Erythroblast (primary cell): ENCODE measurements around the gene ALPK3.

Source experiments
- DNase-seq, 2 experiments: peaks; one replicate each; lab custom pipeline; 2025; lab: John Stamatoyannopoulos, UW
- GATA1 ChIP-seq: IDR thresholded peaks from 2 replicates; pipeline ENCODE4 v1.6.1; 2011; ENCODE audit warnings: low read depth, mild to moderate bottlenecking, control low read depth, low read length, moderate library complexity
- POLR2A ChIP-seq: IDR thresholded peaks from 2 replicates; pipeline ENCODE4 v1.6.1; 2011; ENCODE audit warnings: mild to moderate bottlenecking, low read length

Gene ALPK3

DNA sequence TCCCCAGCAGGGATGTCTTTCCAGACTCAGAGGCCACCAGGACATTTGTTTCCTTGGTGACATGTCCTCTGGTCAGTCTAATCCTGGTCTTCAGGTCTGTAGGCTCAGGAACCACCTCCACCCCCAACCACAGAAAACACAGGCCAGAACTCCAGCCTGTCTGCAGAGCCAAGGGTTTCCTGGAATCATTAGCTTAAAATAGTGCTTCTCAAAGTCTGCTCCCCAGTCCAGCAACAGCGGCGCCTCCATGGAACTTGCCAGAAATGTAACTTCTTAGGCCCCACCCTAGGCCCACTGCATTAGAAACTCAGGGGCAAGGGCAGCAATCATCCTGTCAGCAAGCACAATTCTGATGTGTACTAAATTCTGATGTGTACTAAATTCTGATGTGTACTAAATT, 87.3 kb downstream of the ALPK3 start:
- DNase-seq = no peak
- TF ChIP-seq GATA1 = no peak
- no peak for TF ChIP-seq POLR2A

DNA sequence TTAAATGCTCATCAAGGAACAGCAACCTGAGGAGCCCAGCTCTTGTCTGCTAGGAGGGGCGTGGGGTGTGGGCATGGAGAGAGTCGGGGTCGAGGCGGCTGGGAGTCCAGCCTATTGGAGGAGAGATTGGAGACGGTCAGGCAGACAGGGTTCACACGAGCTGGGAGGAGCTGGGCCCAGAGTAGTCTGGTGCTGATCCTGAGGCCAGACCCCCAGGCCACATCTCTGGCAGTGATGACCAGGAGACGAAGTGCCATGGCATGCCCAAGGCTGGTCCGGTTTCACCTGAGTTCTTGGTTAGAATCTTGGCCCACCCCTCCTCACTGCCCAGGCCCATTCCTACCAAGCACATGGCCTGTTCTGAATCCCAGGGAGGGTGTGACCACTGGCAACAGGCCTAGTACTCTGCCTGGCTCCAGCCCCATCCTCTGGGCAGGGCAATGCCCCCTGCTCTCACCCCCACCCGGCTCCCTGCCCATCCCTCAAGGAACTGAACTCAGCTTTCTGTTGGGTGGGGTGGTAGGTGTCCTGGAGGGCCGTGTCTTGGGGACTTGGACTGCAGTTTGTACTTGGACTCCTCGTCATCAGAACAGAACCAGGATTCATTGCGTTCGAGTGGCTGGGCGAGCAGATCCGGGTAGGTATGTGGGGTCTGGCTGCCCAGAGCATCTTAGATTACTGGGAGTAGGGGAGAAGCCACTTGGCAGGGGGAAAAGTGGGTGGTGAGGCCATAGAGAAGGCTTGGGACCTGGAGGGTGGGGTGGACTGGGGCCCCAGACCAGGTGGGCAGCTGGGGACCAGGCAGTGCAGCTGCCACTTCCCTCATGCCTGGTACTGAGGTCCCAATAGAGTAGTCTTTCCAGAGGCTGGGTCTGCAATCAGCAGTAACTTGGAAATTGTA, 88.1 kb downstream of the ALPK3 start:
- DNase-seq = no peak
- TF ChIP-seq POLR2A (no peak), GATA1 (no peak)

DNA sequence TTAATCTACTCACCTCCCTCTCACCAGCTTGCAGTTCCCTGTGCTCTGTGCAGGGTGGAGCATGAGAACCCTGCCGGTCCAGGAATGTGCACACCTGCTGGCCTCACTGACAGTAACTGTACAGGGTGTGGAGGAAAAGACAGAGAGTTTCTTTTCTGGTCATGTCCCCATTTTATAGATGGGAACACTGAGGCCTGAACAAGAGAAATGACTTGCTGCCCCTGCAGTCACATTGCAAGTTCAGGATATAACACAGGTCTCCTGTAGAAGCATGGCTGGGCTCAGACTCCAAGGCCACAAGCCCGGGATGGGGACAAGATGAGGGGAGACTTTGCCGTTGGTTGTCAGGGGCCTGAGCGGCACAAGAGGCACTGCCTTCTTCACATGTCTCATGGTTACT, 90.6 kb downstream of the ALPK3 start:
- TF ChIP-seq GATA1 (no peak), POLR2A (no peak)

DNA sequence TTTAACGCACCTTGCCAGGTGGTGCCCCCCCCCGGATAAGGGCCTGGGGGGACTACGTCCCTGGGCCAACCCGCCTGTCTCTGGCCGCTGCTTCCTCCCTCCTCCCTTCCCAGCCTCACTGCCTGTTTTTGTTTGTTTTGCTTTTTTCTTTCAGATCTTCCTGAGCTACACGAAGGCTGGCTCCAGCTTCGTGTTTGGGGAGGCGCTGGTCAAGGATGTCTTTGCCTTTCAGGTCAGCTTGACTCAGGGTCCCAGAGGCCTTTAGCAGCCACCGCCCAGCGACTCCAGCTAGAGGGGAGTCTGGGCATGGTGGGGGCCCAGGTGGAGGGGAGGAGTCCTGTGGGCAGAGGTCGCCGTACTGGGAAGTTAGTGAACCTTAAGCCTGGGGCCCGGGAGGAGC, 91.4 kb downstream of the ALPK3 start:
- DNase-seq = no peak
- TF ChIP-seq GATA1 (no peak), POLR2A (no peak)

More for the DNA sequence above, 90.6 kb downstream of the ALPK3 start:
- DNase-seq = no peak

DNA sequence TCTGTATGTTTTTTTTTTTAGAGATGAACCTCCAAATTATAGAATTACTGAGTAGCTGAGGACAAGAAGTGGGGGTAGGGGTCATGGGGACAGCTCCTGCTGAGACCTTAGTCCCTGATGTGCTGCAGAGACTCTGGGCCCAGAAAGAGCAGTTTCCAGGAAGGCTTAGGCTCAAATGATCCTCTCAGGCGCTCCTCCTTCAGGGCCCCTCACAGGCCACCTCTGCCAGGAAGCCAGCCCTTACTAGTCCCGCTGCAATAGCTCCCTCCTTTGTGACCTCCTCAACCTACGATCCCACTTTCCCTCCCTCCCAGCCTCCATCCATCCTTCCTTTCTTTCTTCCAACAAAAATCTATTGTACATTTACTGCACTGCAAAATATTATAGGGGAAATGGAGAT, 91.9 kb downstream of the ALPK3 start:
- no peak for DNase-seq
- TF ChIP-seq GATA1 (no peak), POLR2A (no peak)

DNA sequence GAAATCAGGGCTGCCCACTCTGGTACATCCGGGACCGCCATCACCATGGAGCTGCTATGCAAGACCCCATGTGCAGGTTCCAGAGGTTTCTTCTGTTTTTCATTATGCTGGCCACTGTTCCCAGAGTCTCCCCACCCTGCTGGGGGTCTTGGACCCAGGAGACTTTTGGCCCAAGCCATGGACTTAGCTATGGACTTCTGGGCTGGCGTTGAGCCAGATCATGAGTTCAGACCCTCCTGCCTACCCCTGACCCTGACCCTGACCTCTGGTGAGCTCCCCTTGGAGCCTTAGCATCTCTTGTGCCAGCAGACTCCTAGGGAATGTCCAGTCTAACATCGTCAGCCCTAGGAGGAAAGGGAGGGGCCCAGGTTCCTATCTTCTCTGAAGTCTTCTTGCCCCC, 92.6 kb downstream of the ALPK3 start:
- no peak for DNase-seq
- TF ChIP-seq POLR2A (no peak), GATA1 (no peak)

DNA sequence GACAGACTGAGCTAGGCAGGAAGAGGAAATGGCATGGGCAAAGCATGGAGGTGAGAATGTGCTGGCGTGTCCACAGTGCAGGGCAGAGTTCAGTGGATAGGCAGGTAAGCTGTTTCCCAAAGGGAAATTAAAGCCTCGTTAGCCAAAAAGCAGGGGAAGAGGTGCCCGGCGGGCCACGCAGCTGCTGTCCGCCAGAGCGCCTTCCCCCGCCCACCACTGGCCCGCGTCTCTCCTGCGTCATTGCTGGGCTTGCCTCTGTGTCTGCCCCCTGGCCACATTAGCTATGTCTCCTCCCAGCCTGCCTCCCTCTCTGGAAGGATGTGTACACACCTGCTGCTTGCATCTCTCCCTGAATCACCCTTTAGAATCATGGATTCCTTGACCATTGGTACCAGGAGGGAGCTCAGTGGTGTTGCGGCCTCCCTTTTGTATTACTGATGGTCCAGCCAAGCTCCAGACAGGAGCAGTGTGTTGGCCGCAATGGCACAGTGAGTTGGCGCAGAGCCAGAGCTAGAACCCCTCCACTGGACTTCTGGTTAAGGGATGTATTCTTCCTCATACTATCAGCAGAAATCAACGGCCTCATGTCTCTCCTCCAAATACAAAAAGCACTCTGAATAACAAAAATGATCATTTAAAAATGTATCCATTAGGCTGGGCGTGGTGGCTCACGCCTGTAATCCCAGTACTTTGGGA, 93.9 kb downstream of the ALPK3 start:
- TF ChIP-seq GATA1 = no peak
- TF ChIP-seq POLR2A = no peak
- no peak for DNase-seq

DNA sequence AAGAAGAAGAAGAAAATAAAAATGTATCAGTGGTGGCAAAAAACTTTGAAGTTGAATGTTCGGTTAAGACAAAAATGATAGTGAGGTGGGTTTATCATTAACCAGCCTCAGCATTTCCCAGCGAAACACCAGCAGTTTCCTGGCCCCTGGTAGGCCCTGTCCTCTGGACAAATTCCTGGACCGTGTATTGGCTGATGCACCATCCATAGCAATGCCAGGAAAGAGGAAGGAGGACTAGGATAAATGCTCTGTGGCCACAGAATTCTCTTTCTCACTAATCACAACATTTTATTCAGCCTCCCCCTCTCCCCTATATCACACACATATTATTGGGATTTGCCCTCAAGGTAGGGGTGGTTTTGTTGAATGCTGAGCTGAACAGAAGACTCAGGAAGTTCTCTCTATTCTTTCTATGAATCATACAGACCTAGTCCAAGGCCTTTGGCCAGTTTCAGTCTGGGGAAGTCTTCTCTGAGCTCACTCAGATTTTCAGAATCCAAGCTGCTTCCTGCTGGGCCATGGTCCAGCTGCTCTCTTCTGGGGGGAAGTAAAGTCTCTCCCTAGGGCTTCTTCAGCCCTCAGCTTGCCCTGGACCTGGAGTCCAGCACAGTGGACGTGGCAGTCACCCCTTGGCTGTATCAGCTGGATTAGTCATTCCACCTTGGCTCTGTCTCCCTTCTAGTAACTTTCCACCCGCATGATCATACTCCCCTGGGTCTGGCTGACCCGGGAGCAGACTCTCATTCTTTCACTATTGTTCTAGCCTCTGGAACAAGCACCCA, 94.9 kb downstream of the ALPK3 start:
- no peak for TF ChIP-seq GATA1
- no peak for TF ChIP-seq POLR2A
- DNase-seq = no peak

DNA sequence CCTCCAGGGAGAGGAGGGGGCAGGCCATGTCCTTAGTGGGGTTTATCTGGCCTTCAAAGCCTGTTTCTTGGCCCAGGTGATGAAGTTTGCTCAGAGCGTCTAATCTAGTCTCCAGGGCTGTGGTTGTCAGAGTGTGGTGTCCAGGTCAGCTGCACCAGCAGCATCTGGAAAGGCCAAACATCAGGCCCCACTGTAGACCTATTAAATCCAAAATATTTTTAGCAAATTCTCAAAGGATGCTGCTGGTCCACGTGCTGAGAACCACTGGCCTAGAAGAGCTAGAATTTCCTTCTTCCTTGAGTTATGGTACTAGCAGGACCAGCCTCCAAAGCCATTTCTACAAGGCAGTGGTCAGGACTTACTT, 96.2 kb downstream of the ALPK3 start:
- no peak for DNase-seq
- TF ChIP-seq GATA1 (no peak), POLR2A (no peak)

DNA sequence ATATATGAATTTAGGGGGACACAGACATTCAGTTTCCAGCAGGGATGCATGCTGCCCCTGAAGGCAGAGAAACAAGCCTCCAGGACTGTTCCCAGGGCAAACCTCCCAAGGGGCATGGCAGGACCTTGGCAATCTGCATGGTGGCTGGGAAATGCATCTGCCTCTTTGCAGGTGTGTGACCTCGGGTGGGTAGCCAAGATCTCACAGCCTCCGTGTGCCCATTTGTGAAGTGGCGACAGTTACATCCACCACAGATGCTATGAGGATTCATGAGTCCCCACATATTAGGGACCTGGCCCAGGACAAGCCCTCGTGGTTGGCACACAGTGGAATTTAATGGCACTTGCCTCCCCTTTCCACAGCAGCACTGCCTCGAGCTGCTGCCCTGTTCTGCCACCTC, 97.2 kb downstream of the ALPK3 start:
- no peak for TF ChIP-seq POLR2A
- no peak for TF ChIP-seq GATA1
- DNase-seq = no peak

DNA sequence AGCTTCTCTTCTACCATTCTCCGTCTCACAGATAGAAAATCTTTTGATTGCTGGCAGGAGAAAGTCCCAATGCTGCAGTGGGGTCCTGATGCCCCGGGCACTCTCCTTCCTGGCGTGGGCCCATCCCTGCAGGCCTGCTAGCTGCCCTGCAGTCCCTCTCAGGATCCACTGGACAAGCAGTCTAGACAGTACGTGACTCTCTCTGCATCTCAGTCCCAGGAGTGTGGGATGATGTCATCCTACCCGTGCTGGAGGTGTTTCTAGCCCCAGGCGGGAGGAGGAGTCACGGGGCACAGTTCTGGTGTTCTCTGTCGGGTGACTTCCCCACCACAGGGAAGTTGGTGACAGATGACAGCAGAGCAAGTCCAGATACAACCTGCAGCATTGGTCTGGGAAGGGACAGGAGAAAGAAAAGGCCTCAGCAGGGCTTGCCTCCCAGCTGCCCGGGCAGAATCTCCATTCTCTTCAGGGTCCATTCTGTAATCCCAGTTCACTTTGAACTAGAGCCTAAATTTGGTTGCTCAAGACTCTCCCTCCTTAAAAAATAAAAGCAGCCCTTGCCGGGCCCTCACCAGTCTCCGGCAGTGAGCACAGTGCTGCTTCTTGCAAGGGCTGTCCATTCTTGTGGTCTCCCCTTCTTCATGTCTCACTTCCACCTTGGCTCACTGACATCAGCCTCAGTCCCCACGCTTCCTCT, 97.9 kb downstream of the ALPK3 start:
- DNase-seq = no peak
- TF ChIP-seq POLR2A (no peak), GATA1 (no peak)

DNA sequence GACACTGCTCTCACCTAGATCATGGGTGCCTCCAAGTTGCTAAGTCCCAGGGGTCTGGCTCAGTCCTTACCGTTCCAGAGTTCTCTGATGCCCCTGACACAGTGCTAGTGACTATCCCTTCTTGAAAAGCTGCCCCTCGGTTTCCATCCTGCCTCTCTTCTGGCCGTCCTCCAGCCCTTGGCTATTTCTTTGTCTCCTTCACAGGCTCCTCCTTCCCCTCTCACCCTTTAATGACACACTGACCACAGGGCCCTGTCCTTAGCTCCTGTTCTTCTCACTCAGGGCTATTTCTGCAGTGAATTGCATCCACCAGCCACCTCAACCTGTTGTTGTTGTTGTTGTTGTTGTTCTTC, 98.4 kb downstream of the ALPK3 start:
- TF ChIP-seq GATA1 = no peak
- TF ChIP-seq POLR2A = no peak
- DNase-seq = no peak

DNA sequence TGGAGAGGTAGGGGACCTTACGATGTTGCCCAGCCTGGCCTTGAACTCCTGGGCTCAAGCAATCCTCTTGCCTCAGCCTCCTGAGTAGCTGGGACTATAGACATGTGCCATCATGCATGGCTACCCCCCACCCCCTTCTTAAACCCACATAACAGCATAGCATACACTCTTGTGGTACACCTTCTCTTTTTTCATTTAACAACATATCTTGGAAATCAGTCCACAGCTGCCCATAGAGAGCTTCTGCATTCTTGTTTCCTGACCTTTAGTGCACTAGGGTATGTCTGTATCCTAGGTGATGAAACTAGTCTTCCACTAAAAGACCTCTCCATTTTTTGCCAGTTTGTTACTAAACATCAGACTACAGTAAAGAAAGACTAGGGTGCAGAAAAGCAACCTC, 100.3 kb downstream of the ALPK3 start:
- DNase-seq = no peak

More for the DNA sequence above, 100.3 kb downstream of the ALPK3 start:
- no peak for TF ChIP-seq POLR2A
- TF ChIP-seq GATA1 = no peak
